Stimulated activated memory B cell treated with anti-CD40 and anti-IgM and Interleukin-4, amounts not matched to agents 10 μg/mL and 1 μg/mL and 100 μg/mL, for 72 hours (primary cell): Measurements from ENCODE around the gene RFC4.
"Not testable (repeated sequence)": the region's sequence is repeated elsewhere in the genome, so short reads cannot be mapped to it uniquely, and the experiment has no call there.

Source experiments
- ATAC-seq: fragments of 150-1000 bp; cut with Tn5 transposase; 2 replicates; pipeline ENCODE4 v1.10.0; 2021
- H3K27ac Mint-ChIP-seq: one replicate; pipeline ENCODE4 v1.8.0; 2022; ENCODE audit warnings: mild to moderate bottlenecking, mixed read lengths
- H3K27me3 Mint-ChIP-seq: one replicate; pipeline ENCODE4 v1.8.0; 2022; ENCODE audit warnings: mixed read lengths
- H3K36me3 Mint-ChIP-seq: one replicate; pipeline ENCODE4 v1.8.0; 2022; ENCODE audit warnings: mixed read lengths
- H3K4me1 Mint-ChIP-seq: one replicate; pipeline ENCODE4 v1.8.0; 2022; ENCODE audit warnings: mixed read lengths
- H3K4me3 Mint-ChIP-seq: one replicate; pipeline ENCODE4 v1.8.0; 2022; ENCODE audit warnings: mild to moderate bottlenecking, moderate library complexity, mixed read lengths
- H3K9me3 Mint-ChIP-seq: one replicate; pipeline ENCODE4 v1.8.0; 2022; ENCODE audit warnings: mixed read lengths

RFC4 gene

DNA sequence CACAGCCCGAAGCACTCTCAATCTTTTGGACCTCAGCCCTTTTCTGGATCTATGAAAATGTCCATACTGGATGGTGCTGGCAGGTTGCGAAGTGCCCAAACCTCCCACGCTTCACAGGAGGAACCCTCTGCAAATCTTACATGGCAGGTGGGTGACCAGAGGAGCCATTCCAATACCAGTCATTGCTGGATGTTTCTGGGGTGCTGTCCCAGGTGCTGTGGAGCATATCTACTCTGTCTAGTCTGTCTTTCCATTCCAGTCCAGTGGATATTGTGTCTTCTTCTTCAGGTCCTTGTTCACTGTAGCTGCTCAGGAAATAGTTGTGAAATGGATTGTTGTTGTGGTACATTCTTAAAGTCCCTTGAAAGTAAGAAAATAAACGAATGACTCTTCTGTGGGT lies 25.5 kb upstream of the RFC4 start:
- ATAC-seq = no peak
- Mint-ChIP-seq H3K4me1 (peaks cover under 1% of the 10 kb centered on the region), H3K27me3 (peaks cover 36% of the 10 kb centered on the region), H3K4me3 (no peak overlapping the region), H3K9me3 (no peaks in the 10 kb centered on the region), H3K36me3 (no peaks in the 10 kb centered on the region), H3K27ac (no peak overlapping the region)

GRCh38 chr3:186828340-186828739 lies 22.1 kb upstream of the RFC4 start:
- Mint-ChIP-seq H3K4me3 (no peak overlapping the region), H3K27ac (no peak overlapping the region), H3K27me3 (peaks cover 63% of the 10 kb centered on the region)

DNA sequence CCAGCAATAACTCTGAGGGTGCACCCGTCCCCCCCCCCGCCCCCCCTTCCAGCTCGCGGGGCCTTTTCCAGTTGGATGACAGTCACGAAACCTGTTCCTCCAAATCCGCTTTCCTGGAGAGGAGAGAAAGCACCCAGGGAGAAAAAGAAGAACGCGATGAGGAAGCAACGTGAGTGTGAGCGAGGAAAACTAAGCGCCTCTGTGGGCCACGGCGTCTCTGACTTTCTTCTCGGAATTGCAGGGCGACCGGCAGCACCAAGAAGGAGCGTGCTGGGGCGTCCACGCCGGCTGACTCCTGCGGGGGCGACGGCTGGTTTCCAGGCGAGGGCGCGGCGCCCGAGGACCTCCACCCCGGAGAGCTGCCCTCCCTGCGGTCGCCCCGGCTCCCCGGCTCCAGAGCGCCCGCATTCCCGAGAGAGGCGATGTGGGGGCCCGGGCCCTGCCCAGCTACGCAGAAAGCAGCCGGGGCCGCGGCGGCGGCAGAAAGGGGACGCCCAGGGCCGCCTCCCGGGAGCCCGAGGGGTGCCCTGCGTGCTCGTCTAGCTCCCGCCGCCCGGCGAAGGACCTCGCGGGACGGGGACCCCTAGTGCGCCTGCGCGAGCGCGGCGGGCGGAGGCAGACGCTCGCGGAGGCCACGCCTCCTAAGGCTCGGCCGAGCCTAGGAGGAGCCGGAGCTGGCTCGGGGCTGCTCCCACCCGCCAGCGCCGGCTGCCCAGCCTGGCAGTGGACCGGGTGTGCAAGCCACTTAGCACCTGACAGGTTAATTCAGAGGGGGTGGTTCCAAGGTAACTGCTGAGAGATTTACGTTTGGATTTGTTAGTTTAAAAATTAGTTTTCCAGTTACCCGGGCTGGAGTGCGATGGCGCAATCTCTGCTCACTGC lies 20.9 kb upstream of the RFC4 start:
- Mint-ChIP-seq H3K4me1 (peaks cover 25% of the 10 kb centered on the region), H3K27ac (no peak overlapping the region), H3K9me3 (no peaks in the 10 kb centered on the region), H3K4me3 (peak overlapping the region; percentile 74), H3K36me3 (no peaks in the 10 kb centered on the region), H3K27me3 (peaks cover 61% of the 10 kb centered on the region)
- ATAC-seq = peak; percentile 94

More at GRCh38 chr3:186828340-186828739, 22.1 kb upstream of the RFC4 start:
- Mint-ChIP-seq H3K9me3 (no peaks in the 10 kb centered on the region), H3K36me3 (no peaks in the 10 kb centered on the region), H3K4me1 (peaks cover 25% of the 10 kb centered on the region)
- no peak for ATAC-seq

DNA sequence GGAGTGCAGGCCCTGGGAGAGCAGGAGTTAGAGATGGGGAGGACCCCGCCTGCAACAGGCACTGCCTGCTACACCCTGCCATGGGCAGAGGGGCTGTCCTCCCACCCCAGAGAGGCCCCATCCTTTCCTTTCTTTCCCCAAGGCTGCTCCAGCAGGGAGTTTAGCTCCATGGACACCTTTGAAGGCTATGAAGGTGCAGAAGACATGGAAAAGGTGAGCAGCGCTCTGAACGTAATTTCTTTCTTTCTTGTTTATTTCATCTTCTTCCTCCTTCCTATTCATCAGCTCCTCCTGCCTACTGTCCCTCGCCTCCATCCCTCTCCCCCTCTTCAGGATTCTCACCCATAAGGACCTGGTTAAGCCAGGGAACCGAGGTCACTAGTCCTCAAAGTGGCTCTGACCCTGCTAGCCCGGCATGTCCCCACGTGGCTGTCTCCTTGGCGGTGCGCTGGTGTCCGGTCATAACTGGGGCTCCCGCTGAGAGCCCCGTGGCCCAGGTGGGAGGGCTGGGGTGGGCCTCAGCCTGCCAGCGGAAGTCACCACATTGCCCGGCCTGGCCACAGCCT lies 20.2 kb upstream of the RFC4 start:
- peaks cover 25% of the 10 kb centered on the region for H3K4me1 Mint-ChIP-seq
- H3K27me3 Mint-ChIP-seq = peaks cover 54% of the 10 kb centered on the region
- H3K9me3 Mint-ChIP-seq = no peaks in the 10 kb centered on the region
- H3K27ac Mint-ChIP-seq = no peak overlapping the region
- ATAC-seq = peak; percentile 21
- no peaks in the 10 kb centered on the region for H3K36me3 Mint-ChIP-seq
- H3K4me3 Mint-ChIP-seq = peak overlapping the region; percentile 74

GRCh38 chr3:186825872-186826409 lies 19.7 kb upstream of the RFC4 start:
- peak; percentile 7 for ATAC-seq
- Mint-ChIP-seq H3K27ac (peak overlapping the region; percentile 46), H3K27me3 (peaks cover 53% of the 10 kb centered on the region), H3K4me1 (peaks cover 25% of the 10 kb centered on the region), H3K36me3 (no peaks in the 10 kb centered on the region), H3K9me3 (no peaks in the 10 kb centered on the region), H3K4me3 (peak overlapping the region; percentile 65)

GRCh38 chr3:186825294-186825821 lies 19.1 kb upstream of the RFC4 start:
- peaks cover 50% of the 10 kb centered on the region for H3K27me3 Mint-ChIP-seq
- no peaks in the 10 kb centered on the region for H3K9me3 Mint-ChIP-seq
- H3K4me3 Mint-ChIP-seq = peak overlapping the region; percentile 65
- no peaks in the 10 kb centered on the region for H3K36me3 Mint-ChIP-seq
- peaks cover 25% of the 10 kb centered on the region for H3K4me1 Mint-ChIP-seq
- peak; percentile 57 for ATAC-seq
- peak overlapping the region; percentile 46 for H3K27ac Mint-ChIP-seq

DNA sequence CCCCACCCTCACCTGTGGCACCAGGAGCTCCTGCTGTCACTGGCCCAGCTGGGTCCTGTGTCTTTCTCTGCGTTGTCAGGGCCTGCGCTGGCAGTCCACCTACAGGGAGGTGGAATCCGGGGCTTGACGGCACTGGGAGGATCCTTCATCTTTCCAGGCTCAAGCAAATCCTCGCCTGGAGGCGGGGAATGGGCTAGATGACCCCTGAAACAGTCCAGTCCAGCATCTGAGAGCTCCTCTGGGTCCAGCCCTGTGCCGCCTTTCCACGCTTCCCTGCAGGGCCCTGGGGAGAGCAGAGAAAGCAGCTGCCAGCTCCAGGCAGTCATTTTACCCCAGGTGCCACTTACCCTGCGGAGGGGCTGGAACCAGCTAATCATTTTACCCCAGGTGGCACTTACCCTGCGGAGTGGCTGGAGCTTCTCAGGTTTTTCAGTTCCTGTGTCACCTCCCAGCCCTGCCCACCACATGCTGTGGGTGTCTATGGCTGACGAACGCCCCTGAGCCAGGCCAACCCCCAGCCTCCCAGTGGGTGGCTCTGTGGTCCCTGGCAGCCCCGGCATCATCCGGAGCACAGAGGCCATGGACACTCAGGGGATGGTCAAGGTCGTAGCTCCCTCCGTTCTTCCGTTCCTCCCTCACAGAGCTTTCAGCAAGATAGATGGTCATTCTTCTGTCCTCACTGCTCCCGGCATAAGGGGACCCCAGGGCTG lies 18.3 kb upstream of the RFC4 start:
- Mint-ChIP-seq H3K4me1 (peaks cover 25% of the 10 kb centered on the region), H3K27ac (peak overlapping the region; percentile 46), H3K27me3 (peaks cover 42% of the 10 kb centered on the region), H3K9me3 (no peaks in the 10 kb centered on the region), H3K4me3 (peak overlapping the region; percentile 65), H3K36me3 (no peaks in the 10 kb centered on the region)
- ATAC-seq = no peak

DNA sequence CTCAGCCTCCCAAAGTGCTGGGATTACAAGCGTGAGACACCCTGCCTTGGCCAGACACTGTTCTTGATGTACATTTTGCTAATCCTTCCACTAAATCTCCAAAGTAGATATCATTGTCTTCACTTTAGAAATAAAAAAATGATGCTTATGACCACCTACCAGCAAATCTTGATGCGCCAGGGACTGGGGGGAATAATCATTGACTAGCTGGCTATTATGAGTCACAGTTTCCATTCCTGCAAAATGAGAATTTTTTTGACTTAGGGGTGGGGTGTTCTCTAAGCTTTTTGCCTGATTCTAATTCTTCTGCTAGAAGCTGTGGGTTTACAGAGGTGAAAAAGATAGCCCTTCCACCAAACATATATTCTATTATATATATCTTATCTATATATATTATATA lies 17.1 kb upstream of the RFC4 start:
- H3K9me3 Mint-ChIP-seq = no peaks in the 10 kb centered on the region
- no peak overlapping the region for H3K27ac Mint-ChIP-seq
- H3K36me3 Mint-ChIP-seq = no peaks in the 10 kb centered on the region
- peaks cover 34% of the 10 kb centered on the region for H3K27me3 Mint-ChIP-seq
- no peak overlapping the region for H3K4me3 Mint-ChIP-seq
- ATAC-seq = no peak
- peaks cover 25% of the 10 kb centered on the region for H3K4me1 Mint-ChIP-seq

- H3K36me3 Mint-ChIP-seq, ATAC-seq, H3K4me3 Mint-ChIP-seq, H3K27ac Mint-ChIP-seq, H3K9me3 Mint-ChIP-seq: not testable (repeated sequence)
- H3K4me1 Mint-ChIP-seq = peaks cover 25% of the 10 kb centered on the region
- peaks cover 28% of the 10 kb centered on the region for H3K27me3 Mint-ChIP-seq
Measured at GRCh38 chr3:186822388-186822759, 16.1 kb upstream of the RFC4 start.

- no peak for ATAC-seq
- H3K9me3 Mint-ChIP-seq = no peaks in the 10 kb centered on the region
- peaks cover 23% of the 10 kb centered on the region for H3K4me1 Mint-ChIP-seq
- H3K27ac Mint-ChIP-seq = no peak overlapping the region
- H3K36me3 Mint-ChIP-seq = no peaks in the 10 kb centered on the region
- peaks cover 26% of the 10 kb centered on the region for H3K27me3 Mint-ChIP-seq
- H3K4me3 Mint-ChIP-seq = no peak overlapping the region
Measured at GRCh38 chr3:186821429-186822387, 15.4 kb upstream of the RFC4 start.

DNA sequence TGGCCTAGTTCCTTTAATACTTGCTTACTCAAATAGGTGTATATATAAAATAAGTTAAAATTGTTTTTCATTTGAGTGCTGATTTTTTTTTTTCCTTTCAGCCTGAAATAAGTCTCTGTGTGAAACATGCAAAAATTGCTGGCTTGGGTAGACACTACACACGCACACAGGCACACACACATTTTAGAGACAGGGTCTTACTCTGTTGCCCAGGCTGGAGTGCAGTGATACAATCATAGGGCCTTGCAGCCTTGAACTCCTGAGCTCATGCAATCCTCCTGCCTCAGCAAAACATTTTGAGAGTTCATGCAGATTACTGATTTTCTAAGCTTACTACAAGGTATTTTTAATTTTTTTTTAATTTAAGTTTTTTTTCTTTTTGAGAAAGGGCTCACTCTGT lies 12.7 kb upstream of the RFC4 start:
- Mint-ChIP-seq H3K9me3 (no peaks in the 10 kb centered on the region), H3K27ac (no peak overlapping the region), H3K4me3 (no peak overlapping the region), H3K27me3 (no peaks in the 10 kb centered on the region), H3K4me1 (no peaks in the 10 kb centered on the region), H3K36me3 (no peaks in the 10 kb centered on the region)
- ATAC-seq = no peak

DNA sequence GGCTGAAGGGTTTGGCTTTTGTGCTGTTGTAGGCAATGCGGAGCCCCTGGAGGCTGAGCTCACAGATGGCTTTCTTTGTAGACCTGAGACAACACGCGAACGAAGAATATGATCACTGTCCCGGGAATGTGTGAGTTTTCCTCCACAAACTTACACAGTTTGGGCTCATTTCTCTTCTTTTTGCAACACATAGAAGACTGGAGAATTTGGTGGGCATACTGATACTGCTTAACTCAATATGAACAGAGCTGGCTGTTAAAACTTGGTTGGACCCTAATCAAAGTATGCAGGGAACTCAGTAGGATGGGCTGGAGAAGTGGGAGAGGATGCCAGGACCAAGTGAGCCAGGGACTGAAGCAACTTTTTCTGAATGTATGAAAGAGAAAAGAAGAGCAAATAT lies 12.2 kb upstream of the RFC4 start:
- Mint-ChIP-seq H3K4me1 (no peaks in the 10 kb centered on the region), H3K9me3 (no peaks in the 10 kb centered on the region), H3K27me3 (no peaks in the 10 kb centered on the region), H3K27ac (no peak overlapping the region), H3K4me3 (no peak overlapping the region), H3K36me3 (no peaks in the 10 kb centered on the region)
- ATAC-seq = no peak

DNA sequence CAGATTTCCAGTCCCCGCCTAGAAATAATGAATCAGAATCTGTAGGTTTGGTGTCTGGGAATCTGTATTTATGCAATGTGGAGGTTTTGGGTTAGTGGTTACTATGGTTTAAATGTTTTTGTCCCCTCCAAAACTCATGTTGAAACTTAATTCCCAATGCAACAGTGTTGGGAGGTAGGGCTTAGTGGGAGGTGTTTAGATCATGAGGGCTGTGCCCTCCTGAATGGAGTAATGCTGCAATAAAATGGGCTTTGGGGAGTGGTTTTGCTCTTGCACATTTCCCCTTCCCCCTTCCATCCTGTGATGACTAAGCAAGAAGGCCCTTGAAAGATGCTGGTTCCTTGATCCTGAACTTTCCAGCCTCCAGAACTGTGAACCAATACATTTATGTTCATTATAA lies 9.2 kb upstream of the RFC4 start:
- no peak overlapping the region for H3K27ac Mint-ChIP-seq
- no peaks in the 10 kb centered on the region for H3K27me3 Mint-ChIP-seq
- H3K36me3 Mint-ChIP-seq = no peaks in the 10 kb centered on the region
- no peak overlapping the region for H3K4me3 Mint-ChIP-seq
- H3K4me1 Mint-ChIP-seq = no peaks in the 10 kb centered on the region
- H3K9me3 Mint-ChIP-seq = no peaks in the 10 kb centered on the region
- ATAC-seq = no peak

- no peak for ATAC-seq
- no peaks in the 10 kb centered on the region for H3K4me1 Mint-ChIP-seq
- no peak overlapping the region for H3K27ac Mint-ChIP-seq
- H3K9me3 Mint-ChIP-seq = no peaks in the 10 kb centered on the region
- no peaks in the 10 kb centered on the region for H3K27me3 Mint-ChIP-seq
- H3K36me3 Mint-ChIP-seq = no peaks in the 10 kb centered on the region
- H3K4me3 Mint-ChIP-seq = no peak overlapping the region
Measured at GRCh38 chr3:186814100-186814499, 7.8 kb upstream of the RFC4 start.
